HEK293 (cell line): ENCODE data around the gene HSPA14.

Experiments used
- CTCF ChIA-PET: fragments of 350-600 bp; formaldehyde crosslinking; extraction: SDS; loops from one replicate; lab custom pipeline; 2021; ENCODE audit warnings: antibody characterized with exemption; lab: Yijun Ruan, JAX
- POLR2A ChIA-PET: fragments of 300-600 bp; formaldehyde crosslinking; extraction: SDS; loops from one replicate; lab custom pipeline; 2020; ENCODE audit warnings: antibody characterized with exemption, inconsistent platforms; lab: Yijun Ruan, JAX
- H3K27ac ChIP-seq: fragments of 200-500 bp; sonication (Bioruptor generic); 2 replicates; pipeline ENCODE4 v1.5.1; 2014; ENCODE audit warnings: low read depth, low read length, control low read depth, inconsistent platforms; ENCODE audit errors: extremely low read depth
- H3K36me3 ChIP-seq, 2 experiments: fragments of 200-500 bp in 1 of 2; sonication (Bioruptor generic) in 1 of 2; 1 replicate in 1 of 2; 2 replicates in 1 of 2; pipeline ENCODE4 v1.5.1; 2014 to 2017; ENCODE audit warnings: inconsistent platforms in 2 of 2, low read length in 2 of 2; ENCODE audit not compliant: control insufficient read depth in 2 of 2, insufficient read depth in 1 of 2
- H3K4me1 ChIP-seq: fragments of 200-500 bp; sonication (Bioruptor generic); 2 replicates; pipeline ENCODE4 v1.5.1; 2014; ENCODE audit warnings: mild to moderate bottlenecking, low read length, inconsistent platforms; ENCODE audit not compliant: control insufficient read depth, insufficient read depth
- H3K4me3 ChIP-seq: 2 replicates; pipeline ENCODE4 v1.5.1; 2011; ENCODE audit warnings: low read depth, mild to moderate bottlenecking, control low read depth, low read length, moderate library complexity
- H3K9me3 ChIP-seq: fragments of 200-500 bp; sonication (Bioruptor generic); 2 replicates; pipeline ENCODE4 v1.5.1; 2014; ENCODE audit warnings: low read depth, low read length, inconsistent platforms; ENCODE audit not compliant: control insufficient read depth, insufficient read depth
- CTCF ChIP-seq: fragments of 450-650 bp; formaldehyde crosslinking; IDR thresholded peaks from 2 replicates; pipeline ENCODE4 v1.5.1; 2016; ENCODE audit warnings: missing biosample characterization, missing genetic modification characterization
- GLI4 ChIP-seq: fragments of 450-650 bp; formaldehyde crosslinking; IDR thresholded peaks from 2 replicates; pipeline ENCODE4 v1.5.1; 2016; ENCODE audit warnings: missing biosample characterization, missing genetic modification characterization
- GLIS2 ChIP-seq: fragments of 450-650 bp; formaldehyde crosslinking; IDR thresholded peaks from 2 replicates; pipeline ENCODE4 v1.5.1; 2016; ENCODE audit warnings: missing biosample characterization, missing genetic modification characterization
- KLF9 ChIP-seq: fragments of 450-650 bp; formaldehyde crosslinking; IDR thresholded peaks from 2 replicates; pipeline ENCODE4 v1.5.1; 2016; ENCODE audit warnings: missing biosample characterization, missing genetic modification characterization, low read depth
- OVOL3 ChIP-seq: fragments of 450-650 bp; formaldehyde crosslinking; IDR thresholded peaks from 2 replicates; pipeline ENCODE4 v1.5.1; 2016; ENCODE audit warnings: missing biosample characterization, missing genetic modification characterization
- SCRT1 ChIP-seq: fragments of 450-650 bp; formaldehyde crosslinking; IDR thresholded peaks from 2 replicates; pipeline ENCODE4 v1.5.1; 2016; ENCODE audit warnings: missing biosample characterization, missing genetic modification characterization, borderline replicate concordance
- ZBTB48 ChIP-seq: fragments of 450-650 bp; formaldehyde crosslinking; IDR thresholded peaks from 2 replicates; pipeline ENCODE4 v1.5.1; 2016; ENCODE audit warnings: missing biosample characterization, missing genetic modification characterization
- ZNF138 ChIP-seq: fragments of 450-650 bp; formaldehyde crosslinking; IDR thresholded peaks from 2 replicates; pipeline ENCODE4 v1.5.1; 2016; ENCODE audit warnings: missing biosample characterization, missing genetic modification characterization, borderline replicate concordance
- ZNF146 ChIP-seq: fragments of 450-650 bp; formaldehyde crosslinking; IDR thresholded peaks from 2 replicates; pipeline ENCODE4 v1.5.1; 2016; ENCODE audit warnings: missing biosample characterization, missing genetic modification characterization
- ZNF157 ChIP-seq: fragments of 450-650 bp; formaldehyde crosslinking; IDR thresholded peaks from 2 replicates; pipeline ENCODE4 v1.5.1; 2016; ENCODE audit warnings: missing biosample characterization, missing genetic modification characterization
- ZNF266 ChIP-seq: fragments of 450-650 bp; formaldehyde crosslinking; IDR thresholded peaks from 2 replicates; pipeline ENCODE4 v1.5.1; 2016; ENCODE audit warnings: missing biosample characterization, missing genetic modification characterization, low read depth
- ZNF280C ChIP-seq: fragments of 450-650 bp; formaldehyde crosslinking; IDR thresholded peaks from 2 replicates; pipeline ENCODE4 v1.5.1; 2016; ENCODE audit warnings: missing biosample characterization, missing genetic modification characterization
- ZNF48 ChIP-seq: fragments of 450-650 bp; formaldehyde crosslinking; IDR thresholded peaks from 2 replicates; pipeline ENCODE4 v1.5.1; 2016; ENCODE audit warnings: missing biosample characterization, missing genetic modification characterization
- ZNF544 ChIP-seq: fragments of 450-650 bp; formaldehyde crosslinking; IDR thresholded peaks from 2 replicates; pipeline ENCODE4 v1.5.0; 2017; ENCODE audit warnings: missing biosample characterization, missing genetic modification characterization
- ZNF555 ChIP-seq: fragments of 450-650 bp; formaldehyde crosslinking; conservative IDR thresholded peaks from 2 replicates; pipeline ENCODE4 v1.5.1; 2017; ENCODE audit warnings: missing biosample characterization, mild to moderate bottlenecking, missing genetic modification characterization, inconsistent platforms
- ZNF610 ChIP-seq: fragments of 450-650 bp; formaldehyde crosslinking; IDR thresholded peaks from 2 replicates; pipeline ENCODE4 v1.5.1; 2016; ENCODE audit warnings: missing biosample characterization, missing genetic modification characterization, borderline replicate concordance
- ZNF645 ChIP-seq: fragments of 450-650 bp; formaldehyde crosslinking; IDR thresholded peaks from 2 replicates; pipeline ENCODE4; 2016; ENCODE audit warnings: missing biosample characterization, missing genetic modification characterization
- ZNF777 ChIP-seq: fragments of 450-650 bp; formaldehyde crosslinking; IDR thresholded peaks from 2 replicates; pipeline ENCODE4 v1.5.1; 2017; ENCODE audit warnings: missing biosample characterization, missing genetic modification characterization, borderline replicate concordance
- ZNF791 ChIP-seq: fragments of 450-650 bp; formaldehyde crosslinking; IDR thresholded peaks from 2 replicates; pipeline ENCODE4 v1.5.1; 2016; ENCODE audit warnings: missing biosample characterization, missing genetic modification characterization
- TF ChIP-seq, protein P1 (sequence below): fragments of 450-650 bp; formaldehyde crosslinking; IDR thresholded peaks from 2 replicates; pipeline ENCODE4 v1.5.1; 2016; ENCODE audit warnings: missing biosample characterization, missing genetic modification characterization

Gene HSPA14

DNA sequence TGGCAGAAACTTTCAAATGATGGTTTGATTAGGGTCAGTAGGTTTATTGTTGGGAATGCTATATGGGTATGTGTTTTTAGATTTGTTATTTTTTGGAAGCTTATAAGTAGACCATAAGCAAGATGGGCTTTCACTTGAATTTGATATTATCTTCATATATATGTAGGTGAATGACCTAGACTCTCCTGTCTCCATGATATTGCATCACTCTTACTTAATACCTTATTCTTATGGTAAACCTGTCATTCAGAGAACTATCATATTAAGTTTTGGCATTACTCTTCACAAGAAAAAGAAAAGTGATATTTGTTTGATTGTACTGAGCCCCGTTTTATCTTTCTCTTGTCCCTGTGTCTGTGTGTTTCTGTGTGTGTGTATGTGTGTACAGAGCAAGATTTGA, 17.3 kb downstream of the HSPA14 start:
- Histone ChIP-seq H3K36me3 (peaks cover 50 to 70% of the 10 kb centered on the region in 2 experiments), H3K4me1 (no peaks in the 10 kb centered on the region), H3K9me3 (no peaks in the 10 kb centered on the region), H3K27ac (no peak overlapping the region), H3K4me3 (no peak overlapping the region)
- ChIA-PET CTCF (no interaction called here), POLR2A (no interaction called here)
- no peak for TF ChIP-seq ZNF280C (tag by site-specific recombination)
- no peak for TF ChIP-seq ZNF645 (tag by site-specific recombination)
- no peak for TF ChIP-seq KLF9 (tag by site-specific recombination)
- TF ChIP-seq ZNF48 = no peak
- no peak for TF ChIP-seq OVOL3 (tag by site-specific recombination)
- TF ChIP-seq CTCF (tag by site-specific recombination) = no peak
- no peak for TF ChIP-seq ZNF555 (tag by site-specific recombination)
- TF ChIP-seq ZNF146 (tag by site-specific recombination) = no peak
- TF ChIP-seq ZNF266 (tag by site-specific recombination) = no peak
- TF ChIP-seq ZNF157 = no peak
- TF ChIP-seq ZNF791 (tag by site-specific recombination) = no peak
- TF ChIP-seq GLIS2 = no peak
- TF ChIP-seq ZBTB48 (tag by site-specific recombination) = no peak
- TF ChIP-seq, protein P1, sequence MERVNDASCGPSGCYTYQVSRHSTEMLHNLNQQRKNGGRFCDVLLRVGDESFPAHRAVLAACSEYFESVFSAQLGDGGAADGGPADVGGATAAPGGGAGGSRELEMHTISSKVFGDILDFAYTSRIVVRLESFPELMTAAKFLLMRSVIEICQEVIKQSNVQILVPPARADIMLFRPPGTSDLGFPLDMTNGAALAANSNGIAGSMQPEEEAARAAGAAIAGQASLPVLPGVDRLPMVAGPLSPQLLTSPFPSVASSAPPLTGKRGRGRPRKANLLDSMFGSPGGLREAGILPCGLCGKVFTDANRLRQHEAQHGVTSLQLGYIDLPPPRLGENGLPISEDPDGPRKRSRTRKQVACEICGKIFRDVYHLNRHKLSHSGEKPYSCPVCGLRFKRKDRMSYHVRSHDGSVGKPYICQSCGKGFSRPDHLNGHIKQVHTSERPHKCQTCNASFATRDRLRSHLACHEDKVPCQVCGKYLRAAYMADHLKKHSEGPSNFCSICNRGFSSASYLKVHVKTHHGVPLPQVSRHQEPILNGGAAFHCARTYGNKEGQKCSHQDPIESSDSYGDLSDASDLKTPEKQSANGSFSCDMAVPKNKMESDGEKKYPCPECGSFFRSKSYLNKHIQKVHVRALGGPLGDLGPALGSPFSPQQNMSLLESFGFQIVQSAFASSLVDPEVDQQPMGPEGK = no peak
- no peak for TF ChIP-seq SCRT1 (tag by site-specific recombination)
- TF ChIP-seq ZNF777 = no peak
- no peak for TF ChIP-seq ZNF610 (tag by site-specific recombination)
- TF ChIP-seq GLI4 (tag by site-specific recombination) = no peak
- no peak for TF ChIP-seq ZNF138 (tag by site-specific recombination)
- no peak for TF ChIP-seq ZNF544
